GM18867 (cell line): ENCODE results near the gene DOCK3.
"Not testable (repeated sequence)": the region's sequence is repeated elsewhere in the genome, so short reads cannot be mapped to it uniquely, and the experiment has no call there.

Source experiments
- ATAC-seq: cut with Tn5 transposase; IDR thresholded peaks from one replicate; pipeline ENCODE4 v1.9.1; 2021; ENCODE audit warnings: mild to moderate bottlenecking, moderate library complexity; ENCODE audit not compliant: unreplicated experiment

The DOCK3 gene

GRCh38 chr3:51282931-51283330 is 608.2 kb downstream of the DOCK3 start:
- no peak for ATAC-seq

- ATAC-seq, result no peak
Measured at GRCh38 chr3:51283421-51283820, 608.7 kb downstream of the DOCK3 start.

GRCh38 chr3:51295625-51296024 is 620.9 kb downstream of the DOCK3 start:
- ATAC-seq, result peak; percentile 87

- peak; percentile 49 for ATAC-seq
Measured at GRCh38 chr3:51297333-51297732, 622.6 kb downstream of the DOCK3 start.

GRCh38 chr3:51304230-51304629 is 629.5 kb downstream of the DOCK3 start:
- no peak for ATAC-seq

- ATAC-seq, result no peak
Measured at GRCh38 chr3:51306093-51306492, 631.4 kb downstream of the DOCK3 start.

GRCh38 chr3:51307458-51307857 is 632.7 kb downstream of the DOCK3 start:
- ATAC-seq, result no peak

- not testable (repeated sequence) for ATAC-seq
Measured at GRCh38 chr3:51307945-51308607, 633.3 kb downstream of the DOCK3 start.

GRCh38 chr3:51311055-51311454 is 636.3 kb downstream of the DOCK3 start:
- no peak for ATAC-seq

GRCh38 chr3:51328206-51328605 is 653.5 kb downstream of the DOCK3 start:
- no peak for ATAC-seq

GRCh38 chr3:51330046-51330445 is 655.3 kb downstream of the DOCK3 start:
- ATAC-seq, result no peak

GRCh38 chr3:51332156-51332555 is 657.4 kb downstream of the DOCK3 start:
- no peak for ATAC-seq

GRCh38 chr3:51333021-51333420 is 658.3 kb downstream of the DOCK3 start:
- ATAC-seq, result no peak

- ATAC-seq, result no peak
Measured at GRCh38 chr3:51336261-51336660, 661.5 kb downstream of the DOCK3 start.

- no peak for ATAC-seq
Measured at GRCh38 chr3:51337666-51338065, 662.9 kb downstream of the DOCK3 start.

GRCh38 chr3:51338632-51339031 is 663.9 kb downstream of the DOCK3 start:
- ATAC-seq, result no peak

GRCh38 chr3:51340013-51340829 is 665.5 kb downstream of the DOCK3 start:
- no peak for ATAC-seq

- no peak for ATAC-seq
Measured at GRCh38 chr3:51340989-51341636, 666.4 kb downstream of the DOCK3 start.

GRCh38 chr3:51343918-51344687 is 669.4 kb downstream of the DOCK3 start:
- no peak for ATAC-seq

GRCh38 chr3:51350751-51351150 is 676.0 kb downstream of the DOCK3 start:
- ATAC-seq, result no peak

GRCh38 chr3:51353131-51353530 is 678.4 kb downstream of the DOCK3 start:
- no peak for ATAC-seq
